RWPE2 (cell line): ENCODE data around the gene PCDHGB7.

Source experiments
- ATAC-seq: fragments of 200-7000 bp; cut with Tn5 transposase; 3 replicates; pipeline ENCODE4 v1.9.1; 2021; ENCODE audit warnings: low read depth
- DNase-seq: peaks from one replicate; pipeline ENCODE4 v3.0.0-alpha.2; 2020; ENCODE audit warnings: low spot score
- H3K27ac ChIP-seq: fragments of 450-650 bp; 2 replicates; pipeline ENCODE4 v1.5.1; 2017; ENCODE audit warnings: mild to moderate bottlenecking; ENCODE audit not compliant: poor library complexity, severe bottlenecking
- H3K27me3 ChIP-seq: fragments of 250-450 bp; sonication (Bioruptor Pico); 2 replicates; pipeline ENCODE4 v1.5.1; 2021; ENCODE audit warnings: mild to moderate bottlenecking, moderate library complexity; ENCODE audit not compliant: insufficient read depth, poor library complexity, severe bottlenecking
- H3K36me3 ChIP-seq: fragments of 250-450 bp; sonication (Bioruptor Pico); 2 replicates; pipeline ENCODE4 v1.5.1; 2020; ENCODE audit warnings: low read depth, mild to moderate bottlenecking, moderate library complexity
- H3K4me1 ChIP-seq: fragments of 250-450 bp; sonication (Bioruptor Pico); 2 replicates; pipeline ENCODE4 v1.5.1; 2021; ENCODE audit warnings: mild to moderate bottlenecking, moderate library complexity; ENCODE audit not compliant: insufficient read depth, poor library complexity, severe bottlenecking
- H3K4me3 ChIP-seq: fragments of 250-450 bp; sonication (Bioruptor Pico); 2 replicates; pipeline ENCODE4 v1.5.1; 2021; ENCODE audit warnings: mild to moderate bottlenecking, moderate library complexity; ENCODE audit not compliant: severe bottlenecking
- H3K9me3 ChIP-seq: fragments of 250-450 bp; sonication (Bioruptor Pico); 2 replicates; pipeline ENCODE4 v1.5.1; 2021; ENCODE audit warnings: mild to moderate bottlenecking, moderate library complexity; ENCODE audit not compliant: severe bottlenecking
- CTCF ChIP-seq: fragments of 450-650 bp; IDR thresholded peaks from one replicate; pipeline ENCODE4 v1.5.1; 2017; ENCODE audit warnings: mild to moderate bottlenecking, moderate library complexity; ENCODE audit not compliant: poor library complexity, severe bottlenecking

Gene PCDHGB7

GRCh38 chr5:141465351-141465750, 47.9 kb downstream of the PCDHGB7 start:
- H3K9me3 ChIP-seq, result no peaks in the 10 kb centered on the region
- DNase-seq, result no peak

More at GRCh38 chr5:141465351-141465750, 47.9 kb downstream of the PCDHGB7 start:
- H3K4me1 ChIP-seq, result no peaks in the 10 kb centered on the region
- no peaks in the 10 kb centered on the region for H3K36me3 ChIP-seq
- H3K4me3 ChIP-seq, result no peak overlapping the region
- no peaks in the 10 kb centered on the region for H3K27me3 ChIP-seq
- TF ChIP-seq CTCF, result no peak
- no peak for ATAC-seq
- H3K27ac ChIP-seq, result no peak overlapping the region
